Hepatic stellate cell (primary cell): ENCODE measurements around the gene RFTN1.
"Not testable (repeated sequence)": the region's sequence is repeated elsewhere in the genome, so short reads cannot be mapped to it uniquely, and the experiment has no call there.

Experiments
- DNase-seq: peaks from one replicate; pipeline ENCODE4 v3.0.0; 2011; ENCODE audit warnings: low spot score

The RFTN1 gene

GRCh38 chr3:16325850-16326249 is 187.6 kb downstream of the RFTN1 start:
- DNase-seq = no peak

- DNase-seq = no peak
Measured at GRCh38 chr3:16323737-16324136, 189.8 kb downstream of the RFTN1 start.

GRCh38 chr3:16322189-16322588 is 191.3 kb downstream of the RFTN1 start:
- DNase-seq = no peak

GRCh38 chr3:16320711-16321110 is 192.8 kb downstream of the RFTN1 start:
- no peak for DNase-seq

- DNase-seq = no peak
Measured at GRCh38 chr3:16319723-16320122, 193.8 kb downstream of the RFTN1 start.

- DNase-seq = no peak
Measured at GRCh38 chr3:16319307-16319706, 194.2 kb downstream of the RFTN1 start.

GRCh38 chr3:16318176-16318575 is 195.3 kb downstream of the RFTN1 start:
- DNase-seq = no peak

GRCh38 chr3:16317561-16317945 is 195.9 kb downstream of the RFTN1 start:
- no peak for DNase-seq

GRCh38 chr3:16316847-16317560 is 196.5 kb downstream of the RFTN1 start:
- no peak for DNase-seq

- no peak for DNase-seq
Measured at GRCh38 chr3:16316396-16316795, 197.1 kb downstream of the RFTN1 start.

- no peak for DNase-seq
Measured at GRCh38 chr3:16315623-16316022, 197.9 kb downstream of the RFTN1 start.

- DNase-seq = no peak
Measured at GRCh38 chr3:16313886-16314645, 199.4 kb downstream of the RFTN1 start.

GRCh38 chr3:16311960-16312451 is 201.5 kb downstream of the RFTN1 start:
- no peak for DNase-seq

- DNase-seq = not testable (repeated sequence)
Measured at GRCh38 chr3:16310486-16310885, 203.0 kb downstream of the RFTN1 start.

GRCh38 chr3:16309558-16309957 is 203.9 kb downstream of the RFTN1 start:
- DNase-seq = no peak

GRCh38 chr3:16308727-16309126 is 204.8 kb downstream of the RFTN1 start:
- no peak for DNase-seq

GRCh38 chr3:16307832-16308531 is 205.5 kb downstream of the RFTN1 start:
- no peak for DNase-seq

GRCh38 chr3:16305111-16305541 is 208.4 kb downstream of the RFTN1 start:
- no peak for DNase-seq

- no peak for DNase-seq
Measured at GRCh38 chr3:16304061-16305010, 209.2 kb downstream of the RFTN1 start.

- DNase-seq = no peak
Measured at GRCh38 chr3:16303037-16303575, 210.4 kb downstream of the RFTN1 start.

- DNase-seq = no peak
Measured at GRCh38 chr3:16302082-16302631, 211.3 kb downstream of the RFTN1 start.
